GM12874 (cell line): ENCODE measurements around the gene NBAS.

Experiments used
- TF ChIP-seq, protein P1 (sequence below): IDR thresholded peaks from 2 replicates; pipeline ENCODE4 v1.5.1; 2011; ENCODE audit warnings: low read depth, mild to moderate bottlenecking, control low read depth, low read length, moderate library complexity; ENCODE audit not compliant: insufficient read depth

The NBAS gene

DNA sequence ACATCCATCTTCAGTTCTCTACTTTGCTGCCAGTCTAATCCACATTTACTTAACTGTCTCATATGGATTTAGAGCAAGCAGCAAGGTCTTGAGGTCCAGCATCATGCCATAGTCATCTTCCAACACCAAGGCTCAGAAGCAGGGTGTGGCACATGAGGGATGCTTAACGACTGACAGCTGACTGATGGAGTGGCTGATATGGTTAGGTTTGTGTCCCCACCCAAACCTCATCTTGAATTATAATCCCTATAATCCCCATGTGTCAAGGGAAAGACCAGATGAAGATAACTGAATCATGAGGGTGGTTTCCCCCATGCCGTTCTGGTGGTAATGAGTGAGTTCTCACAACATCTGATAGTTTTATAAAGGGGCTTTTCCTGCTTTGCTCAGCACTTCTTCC, 257.3 kb downstream of the NBAS start:
- TF ChIP-seq, protein P1, sequence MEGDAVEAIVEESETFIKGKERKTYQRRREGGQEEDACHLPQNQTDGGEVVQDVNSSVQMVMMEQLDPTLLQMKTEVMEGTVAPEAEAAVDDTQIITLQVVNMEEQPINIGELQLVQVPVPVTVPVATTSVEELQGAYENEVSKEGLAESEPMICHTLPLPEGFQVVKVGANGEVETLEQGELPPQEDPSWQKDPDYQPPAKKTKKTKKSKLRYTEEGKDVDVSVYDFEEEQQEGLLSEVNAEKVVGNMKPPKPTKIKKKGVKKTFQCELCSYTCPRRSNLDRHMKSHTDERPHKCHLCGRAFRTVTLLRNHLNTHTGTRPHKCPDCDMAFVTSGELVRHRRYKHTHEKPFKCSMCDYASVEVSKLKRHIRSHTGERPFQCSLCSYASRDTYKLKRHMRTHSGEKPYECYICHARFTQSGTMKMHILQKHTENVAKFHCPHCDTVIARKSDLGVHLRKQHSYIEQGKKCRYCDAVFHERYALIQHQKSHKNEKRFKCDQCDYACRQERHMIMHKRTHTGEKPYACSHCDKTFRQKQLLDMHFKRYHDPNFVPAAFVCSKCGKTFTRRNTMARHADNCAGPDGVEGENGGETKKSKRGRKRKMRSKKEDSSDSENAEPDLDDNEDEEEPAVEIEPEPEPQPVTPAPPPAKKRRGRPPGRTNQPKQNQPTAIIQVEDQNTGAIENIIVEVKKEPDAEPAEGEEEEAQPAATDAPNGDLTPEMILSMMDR: no peak

DNA sequence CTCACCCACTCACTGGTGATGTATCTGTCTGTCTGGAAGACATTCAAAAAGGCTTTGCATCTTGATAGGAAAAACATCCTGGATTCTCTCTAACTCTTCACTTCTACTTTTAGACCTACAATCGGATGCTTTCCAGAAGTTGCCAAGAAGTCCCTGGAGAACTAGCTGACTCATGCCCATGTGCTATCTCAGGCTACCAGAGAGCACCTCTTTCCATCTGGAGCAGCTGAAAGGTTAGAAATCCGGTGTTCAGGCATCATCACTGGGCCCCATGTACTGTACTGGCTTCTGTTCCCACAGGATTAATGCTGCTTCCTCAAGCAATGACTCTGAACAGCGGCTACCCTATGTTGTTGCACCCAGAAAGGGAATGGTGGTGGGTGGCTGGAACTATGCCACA, 259.0 kb downstream of the NBAS start:
- TF ChIP-seq, protein P1: no peak

DNA sequence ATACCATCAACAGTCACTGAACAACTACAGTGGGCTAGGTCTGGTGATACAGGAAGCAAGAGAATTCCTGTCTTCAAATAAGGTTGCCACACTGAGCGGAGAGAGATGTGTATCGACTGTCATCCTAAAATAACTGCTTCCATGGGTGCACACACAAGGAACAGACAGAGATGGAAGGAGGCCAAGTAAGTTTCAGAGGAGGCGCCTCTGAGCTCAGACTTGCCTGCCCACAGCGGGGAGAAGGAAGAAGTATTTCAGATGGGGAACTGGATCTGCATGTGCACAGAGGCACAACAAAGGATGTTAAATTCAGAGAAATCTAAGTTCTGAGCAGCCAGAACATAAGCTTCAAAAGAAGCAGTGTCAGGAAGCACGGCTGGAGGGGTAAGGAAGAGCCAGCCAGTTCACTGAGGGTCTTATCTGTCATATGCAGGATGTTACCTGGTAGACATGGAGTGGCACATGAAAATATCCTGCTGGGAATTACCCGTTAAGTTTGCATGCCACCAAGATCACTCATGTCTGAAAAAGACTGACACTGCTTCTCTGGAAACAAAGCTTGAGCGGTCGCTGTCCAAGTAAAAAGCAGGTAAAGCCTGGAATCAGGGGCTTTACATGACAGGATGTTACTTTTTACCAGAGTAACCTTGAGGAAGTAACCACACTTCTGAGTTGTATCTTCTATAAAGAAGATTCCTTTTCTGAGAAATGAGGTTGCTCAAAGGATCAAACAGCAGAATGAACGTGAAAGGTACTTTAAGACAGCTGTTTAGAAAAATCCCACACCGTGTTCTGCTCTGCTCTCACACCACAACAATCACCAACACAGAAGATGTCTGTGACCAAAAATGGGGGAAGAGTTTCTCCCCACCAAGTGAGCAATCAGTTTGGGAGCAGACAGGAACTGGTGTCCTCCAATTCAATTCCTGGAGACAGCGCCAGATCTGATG, 260.2 kb downstream of the NBAS start:
- TF ChIP-seq, protein P1: no peak

DNA sequence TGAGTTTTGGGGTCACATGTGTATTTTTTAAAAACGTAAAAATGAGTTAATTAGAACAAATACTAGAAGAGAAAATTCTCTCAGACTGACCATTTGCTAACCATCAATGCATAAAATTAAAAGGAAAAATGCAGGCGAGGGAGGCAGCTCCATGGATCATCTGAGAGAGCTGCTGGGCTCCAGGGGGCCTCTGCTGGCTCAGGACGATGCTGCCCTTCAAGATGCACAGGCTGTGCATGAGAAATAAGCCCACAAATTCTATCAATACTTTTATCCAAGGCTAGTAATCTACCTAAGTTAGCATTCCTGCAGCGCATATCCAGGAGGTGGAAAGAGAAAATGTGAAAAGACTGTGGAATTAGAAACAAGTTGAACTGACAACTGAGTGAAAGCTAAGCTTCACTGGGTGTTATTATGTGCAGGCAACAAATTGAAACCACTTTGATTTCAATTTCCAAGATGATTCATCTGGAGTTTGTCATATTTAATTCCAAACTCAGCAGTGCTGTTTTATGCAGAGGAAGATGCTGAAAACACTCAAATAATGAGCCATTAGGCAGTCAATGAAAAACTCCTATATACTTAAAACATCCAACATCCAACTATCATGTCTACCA, 261.1 kb downstream of the NBAS start:
- TF ChIP-seq, protein P1: no peak

DNA sequence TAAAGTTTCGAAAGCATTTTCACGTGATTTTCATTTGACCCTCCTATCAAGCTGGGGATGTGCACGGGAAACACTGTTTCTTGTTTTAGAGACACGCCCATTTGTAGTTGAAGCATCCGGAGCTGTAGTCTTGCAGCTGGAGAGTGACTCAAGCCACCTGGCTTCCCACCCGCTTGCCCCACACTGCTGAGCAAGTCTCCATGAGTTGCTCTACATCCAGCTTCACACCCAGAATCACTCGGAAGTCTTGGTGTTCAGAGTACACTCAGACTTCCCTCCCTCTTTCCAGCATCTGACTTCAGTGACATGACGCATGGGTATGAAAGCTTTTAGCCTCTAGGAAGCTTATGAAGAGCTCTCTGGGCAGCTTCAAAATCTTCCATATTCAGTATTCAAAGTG, 262.4 kb downstream of the NBAS start:
- TF ChIP-seq, protein P1: no peak

DNA sequence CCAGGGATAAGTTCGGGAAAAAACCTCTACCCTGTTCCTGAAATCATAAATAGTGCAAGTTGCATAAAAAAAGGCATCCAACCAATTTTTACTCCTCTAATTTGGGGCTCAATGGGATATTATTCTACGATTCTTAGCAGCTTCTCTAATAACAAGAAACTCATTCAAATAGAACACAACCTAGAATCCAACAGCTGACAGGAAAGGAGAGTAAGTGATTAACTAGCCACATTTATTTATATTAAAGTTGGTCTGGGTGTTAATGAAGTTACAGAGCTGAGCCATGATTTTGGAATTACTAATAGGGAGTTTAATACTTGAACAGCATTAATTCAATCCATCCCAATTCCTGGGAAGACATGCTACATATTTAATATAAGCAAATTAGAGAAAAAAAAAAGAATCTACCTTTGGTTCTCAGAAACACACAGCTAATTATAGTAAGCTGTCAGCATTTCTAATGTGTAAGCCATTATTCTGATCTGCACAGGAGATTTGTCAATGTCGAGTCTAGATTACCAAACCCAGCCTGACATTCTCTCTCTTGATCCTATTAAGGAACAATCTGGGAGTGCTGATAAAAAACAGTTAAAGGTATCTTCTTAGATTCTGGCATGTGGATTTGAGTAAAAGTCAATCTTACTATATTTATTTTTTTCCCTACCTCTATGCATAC, 267.7 kb downstream of the NBAS start:
- TF ChIP-seq, protein P1: no peak
